OCI-LY3 (cell line): ENCODE data around the gene GALNT16.

Experiments used
- H2AFZ ChIP-seq: fragments of 200-600, 300-600 bp; shearing (Covaris generic); 2 replicates; pipeline ENCODE4 v1.6.0; 2014; ENCODE audit warnings: antibody characterized with exemption, low read depth, low read length
- H3K27ac ChIP-seq: fragments of 200-600, 300-600 bp; sonication (generic); 2 replicates; pipeline ENCODE4 v1.5.1; 2014; ENCODE audit warnings: mild to moderate bottlenecking, low read length, moderate library complexity, mixed read lengths
- H3K27me3 ChIP-seq: fragments of 200-600, 300-600 bp; sonication (generic); 2 replicates; pipeline ENCODE4 v1.6.1; 2014; ENCODE audit warnings: low read depth, low read length, mixed read lengths
- H3K36me3 ChIP-seq: fragments of 200-600, 300-600 bp; sonication (generic); replicated peaks from 2 replicates; pipeline ENCODE3; 2014; ENCODE audit warnings: low read depth, low read length, mixed read lengths
- H3K4me1 ChIP-seq: fragments of 300-600, 200-600 bp; sonication (generic); 2 replicates; pipeline ENCODE4 v1.6.1; 2014; ENCODE audit warnings: low read length, mixed read lengths
- H3K4me2 ChIP-seq: fragments of 200-600, 300-600 bp; sonication (generic); 2 replicates; pipeline ENCODE4 v1.6.1; 2014; ENCODE audit warnings: low read length, mixed read lengths
- H3K4me3 ChIP-seq: fragments of 300-600, 200-600 bp; sonication (generic); 2 replicates; pipeline ENCODE4 v1.5.1; 2014; ENCODE audit warnings: antibody characterized with exemption, mild to moderate bottlenecking, low read length, moderate library complexity
- H3K79me2 ChIP-seq: fragments of 300-600, 200-600 bp; shearing (Covaris generic); 2 replicates; pipeline ENCODE4 v1.6.1; 2014; ENCODE audit warnings: mild to moderate bottlenecking, low read length, mixed read lengths
- H3K9ac ChIP-seq: fragments of 300-600, 200-600 bp; shearing (Covaris generic); 2 replicates; pipeline ENCODE4 v1.6.0; 2014; ENCODE audit warnings: mild to moderate bottlenecking, low read length, moderate library complexity
- H3K9me3 ChIP-seq: fragments of 200-600, 300-600 bp; shearing (Covaris generic); 2 replicates; pipeline ENCODE4 v1.6.1; 2014; ENCODE audit warnings: low read length, mixed read lengths; ENCODE audit not compliant: insufficient read depth
- H4K20me1 ChIP-seq: fragments of 200-600, 300-600 bp; sonication (generic); 2 replicates; pipeline ENCODE4 v1.6.1; 2016; ENCODE audit warnings: low read length, mixed read lengths; ENCODE audit not compliant: insufficient read depth
- CTCF ChIP-seq: fragments of 200-600, 300-600 bp; sonication (generic); IDR thresholded peaks from 2 replicates; pipeline ENCODE4 v1.5.1; 2014; ENCODE audit warnings: antibody characterized with exemption, low read length, low read depth
- EZH2phosphoT487 ChIP-seq: fragments of 200-600 bp; shearing (Covaris generic); IDR thresholded peaks from 2 replicates; pipeline ENCODE4 v1.6.1; 2018; ENCODE audit warnings: antibody characterized with exemption, mixed run types, low read depth

Gene GALNT16

GRCh38 chr14:69368381-69368780 lies 108.4 kb downstream of the GALNT16 start:
- H2AFZ ChIP-seq = no peak overlapping the region

GRCh38 chr14:69370061-69370460 lies 110.1 kb downstream of the GALNT16 start:
- no peaks in the 10 kb centered on the region for H3K27me3 ChIP-seq
- no peaks in the 10 kb centered on the region for H3K79me2 ChIP-seq
- H3K27ac ChIP-seq = no peak overlapping the region
- H3K4me3 ChIP-seq = no peak overlapping the region
- no peaks in the 10 kb centered on the region for H3K4me1 ChIP-seq
- H2AFZ ChIP-seq = no peak overlapping the region
- H4K20me1 ChIP-seq = peaks cover 7% of the 10 kb centered on the region; the same call in 1 of the 2 replicates
- no peak overlapping the region for H3K9ac ChIP-seq
- peaks cover 25% of the 10 kb centered on the region for H3K36me3 ChIP-seq
- H3K4me2 ChIP-seq = no peak overlapping the region
- no peaks in the 10 kb centered on the region for H3K9me3 ChIP-seq
- no peak for TF ChIP-seq EZH2phosphoT487
- no peak for TF ChIP-seq CTCF

More at GRCh38 chr14:69368381-69368780, 108.4 kb downstream of the GALNT16 start:
- Histone ChIP-seq H3K4me1 (no peaks in the 10 kb centered on the region), H3K4me3 (no peak overlapping the region), H4K20me1 (peaks cover 6% of the 10 kb centered on the region; the same call in 1 of the 2 replicates), H3K36me3 (peaks cover 15% of the 10 kb centered on the region), H3K27ac (no peak overlapping the region), H3K4me2 (no peak overlapping the region), H3K79me2 (no peaks in the 10 kb centered on the region), H3K9ac (no peak overlapping the region), H3K9me3 (no peaks in the 10 kb centered on the region), H3K27me3 (no peaks in the 10 kb centered on the region)
- TF ChIP-seq EZH2phosphoT487 (no peak), CTCF (no peak)

GRCh38 chr14:69372146-69372545 lies 112.2 kb downstream of the GALNT16 start:
- Histone ChIP-seq H3K79me2 (no peaks in the 10 kb centered on the region), H4K20me1 (peaks cover 7% of the 10 kb centered on the region; the same call in 1 of the 2 replicates), H3K36me3 (peaks cover 46% of the 10 kb centered on the region), H3K4me3 (no peak overlapping the region), H3K27ac (no peak overlapping the region), H2AFZ (no peak overlapping the region), H3K9ac (no peak overlapping the region), H3K9me3 (no peaks in the 10 kb centered on the region), H3K27me3 (no peaks in the 10 kb centered on the region), H3K4me1 (no peaks in the 10 kb centered on the region), H3K4me2 (no peak overlapping the region)
- TF ChIP-seq CTCF (no peak), EZH2phosphoT487 (no peak)

GRCh38 chr14:69373104-69373503 lies 113.1 kb downstream of the GALNT16 start:
- Histone ChIP-seq H3K4me3 (no peak overlapping the region), H3K27ac (no peak overlapping the region), H3K79me2 (no peaks in the 10 kb centered on the region), H2AFZ (no peak overlapping the region), H3K27me3 (no peaks in the 10 kb centered on the region), H3K9me3 (no peaks in the 10 kb centered on the region), H3K4me2 (no peak overlapping the region), H4K20me1 (peaks cover 7% of the 10 kb centered on the region), H3K4me1 (no peaks in the 10 kb centered on the region), H3K36me3 (peaks cover 53% of the 10 kb centered on the region), H3K9ac (no peak overlapping the region)
- no peak for TF ChIP-seq EZH2phosphoT487
- TF ChIP-seq CTCF = no peak
